SK-N-SH (cell line): ENCODE measurements around the gene UGP2. TPM values are rescaled to one million over a fixed set of nuclear protein-coding genes. Genes with fewer than 3 reads are reported as not detected.

Experiments
- CTCF ChIA-PET: fragments of 300-600, 350-600 bp; formaldehyde crosslinking; extraction: SDS; loops from one replicate; lab custom pipeline; 2021; lab: Yijun Ruan, JAX
- POLR2A ChIA-PET: fragments of 350-600 bp; sonication (Branson Sonifier 250); formaldehyde crosslinking; extraction: SDS; loops from one replicate; lab custom pipeline; 2020; ENCODE audit warnings: antibody characterized with exemption, inconsistent platforms; lab: Yijun Ruan, JAX
- DNase-seq: peaks from one replicate; pipeline ENCODE4 v3.0.0; 2012
- H2AFZ ChIP-seq: fragments of 200-600 bp; sonication (generic); 2 replicates; pipeline ENCODE4 v1.8.1; 2016; ENCODE audit warnings: antibody characterized with exemption, mild to moderate bottlenecking, low read depth
- H3F3A ChIP-seq: fragments of 200-600 bp; sonication (generic); replicated peaks from 2 replicates; pipeline ENCODE3; 2016; ENCODE audit warnings: antibody characterized with exemption, mild to moderate bottlenecking; ENCODE audit not compliant: insufficient read depth
- H3K27ac ChIP-seq, 2 experiments: fragments of 200-500 bp in 1 of 2; fragments of 200-600 bp in 1 of 2; sonication (Bioruptor generic) in 1 of 2; sonication (generic), shearing (Covaris generic) in 1 of 2; 2 replicates each; pipeline versions ENCODE4 v1.5.1 to v1.6.1; 2014 to 2016; ENCODE audit warnings: low read depth in 2 of 2, inconsistent platforms in 1 of 2, low read length in 1 of 2, mild to moderate bottlenecking in 1 of 2, mixed read lengths in 1 of 2
- H3K27me3 ChIP-seq: fragments of 200-600 bp; sonication (generic), shearing (Covaris generic); 2 replicates; pipeline ENCODE4 v1.6.1; 2016; ENCODE audit warnings: mixed run types; ENCODE audit not compliant: insufficient read depth
- H3K36me3 ChIP-seq, 2 experiments: fragments of 200-500 bp in 1 of 2; fragments of 200-600 bp in 1 of 2; sonication (Bioruptor generic) in 1 of 2; sonication (generic) in 1 of 2; replicated peaks in 1 of 2; 2 replicates each; pipeline versions ENCODE3 to v1.5.1; 2014 to 2016; ENCODE audit warnings: low read length in 1 of 2, mild to moderate bottlenecking in 1 of 2; ENCODE audit not compliant: insufficient read depth in 2 of 2, control insufficient read depth in 1 of 2
- H3K4me1 ChIP-seq, 2 experiments: fragments of 200-500 bp in 1 of 2; fragments of 200-600 bp in 1 of 2; sonication (Bioruptor generic) in 1 of 2; sonication (generic), shearing (Covaris generic) in 1 of 2; 2 replicates each; pipeline versions ENCODE4 v1.5.1 to v1.6.1; 2014 to 2016; ENCODE audit warnings: low read depth in 1 of 2, low read length in 1 of 2, mixed run types in 1 of 2; ENCODE audit not compliant: insufficient read depth in 2 of 2, control insufficient read depth in 1 of 2
- H3K4me2 ChIP-seq: fragments of 200-600 bp; sonication (generic), shearing (Covaris generic); 2 replicates; pipeline ENCODE4 v1.6.1; 2017; ENCODE audit warnings: mixed run types
- H3K4me3 ChIP-seq, 2 experiments: fragments of 200-500 bp in 1 of 2; fragments of 200-600 bp in 1 of 2; sonication (Bioruptor generic) in 1 of 2; sonication (generic), shearing (Covaris generic) in 1 of 2; 2 replicates each; pipeline versions ENCODE4 v1.5.1 to v1.8.1; 2014 to 2016; ENCODE audit warnings: low read depth in 2 of 2, inconsistent platforms in 1 of 2, low read length in 1 of 2, mild to moderate bottlenecking in 1 of 2, mixed read lengths in 1 of 2, moderate library complexity in 1 of 2
- H3K79me2 ChIP-seq: fragments of 200-600 bp; sonication (generic); 2 replicates; pipeline ENCODE4 v1.8.1; 2017; ENCODE audit warnings: mild to moderate bottlenecking; ENCODE audit not compliant: insufficient read depth
- H3K9ac ChIP-seq: fragments of 200-600 bp; sonication (generic); 2 replicates; pipeline ENCODE4 v1.6.1; 2017; ENCODE audit warnings: mixed run types
- H3K9me2 ChIP-seq: fragments of 200-600 bp; sonication (generic); 2 replicates; pipeline ENCODE4 v1.6.1; 2017; ENCODE audit warnings: mixed run types
- H3K9me3 ChIP-seq: fragments of 200-600 bp; sonication (generic); 2 replicates; pipeline ENCODE4 v1.6.1; 2017; ENCODE audit warnings: mixed run types, mild to moderate bottlenecking, moderate library complexity
- H4K20me1 ChIP-seq: fragments of 200-600 bp; sonication (generic); 2 replicates; pipeline ENCODE4 v1.6.1; 2017; ENCODE audit warnings: mild to moderate bottlenecking, mixed run types; ENCODE audit not compliant: insufficient read depth
- CHD2 ChIP-seq: fragments of 150-350 bp; IDR thresholded peaks from 2 replicates; pipeline ENCODE4 v1.6.1; 2018; ENCODE audit warnings: low read length; ENCODE audit not compliant: partially characterized antibody
- CTCF ChIP-seq: fragments of 200-600 bp; sonication (generic); IDR thresholded peaks from 2 replicates; pipeline ENCODE4 v1.6.1; 2017; ENCODE audit warnings: antibody characterized with exemption, mild to moderate bottlenecking, moderate library complexity
- ELF1 ChIP-seq: IDR thresholded peaks from 2 replicates; pipeline ENCODE4 v1.4.0; 2012
- EP300 ChIP-seq, 2 experiments: IDR thresholded peaks; 2 replicates each; pipeline versions ENCODE4 v1.4.0 to v1.6.1; 2012; ENCODE audit warnings: borderline replicate concordance in 1 of 2, low read depth in 1 of 2, low read length in 1 of 2
- EZH2phosphoT487 ChIP-seq: fragments of 200-600 bp; sonication (generic); IDR thresholded peaks from 2 replicates; pipeline ENCODE4 v1.6.1; 2017; ENCODE audit warnings: low read depth, mixed run types, mild to moderate bottlenecking, antibody characterized with exemption, moderate library complexity, borderline replicate concordance
- FOXJ3 ChIP-seq: sonication (generic); formaldehyde crosslinking; IDR thresholded peaks from 2 replicates; pipeline ENCODE4 v1.5.1; 2020; ENCODE audit warnings: mild to moderate bottlenecking, missing genetic modification reagents
- JUND ChIP-seq: IDR thresholded peaks from 2 replicates; pipeline ENCODE4 v1.4.0; 2012
- MEF2A ChIP-seq: IDR thresholded peaks from 2 replicates; pipeline ENCODE4 v1.4.0; 2012; ENCODE audit warnings: low read depth, borderline replicate concordance
- NFIC ChIP-seq: IDR thresholded peaks from 2 replicates; pipeline ENCODE4 v1.4.0; 2012; ENCODE audit warnings: borderline replicate concordance
- NRF1 ChIP-seq: IDR thresholded peaks from 2 replicates; pipeline ENCODE4 v1.6.1; 2012; ENCODE audit warnings: low read depth, mild to moderate bottlenecking, low read length
- POLR2AphosphoS5 ChIP-seq: IDR thresholded peaks from 2 replicates; pipeline ENCODE4 v1.6.1; 2012; ENCODE audit warnings: low read depth, low read length
- RAD21 ChIP-seq: IDR thresholded peaks from 2 replicates; pipeline ENCODE4 v1.6.1; 2012; ENCODE audit warnings: mild to moderate bottlenecking, low read length
- RFX5 ChIP-seq: IDR thresholded peaks from 2 replicates; pipeline ENCODE4 v1.6.1; 2012; ENCODE audit warnings: mild to moderate bottlenecking, improper control_type of control experiment, low read length
- SIN3A ChIP-seq: IDR thresholded peaks from 2 replicates; pipeline ENCODE4 v1.6.1; 2012; ENCODE audit warnings: low read depth, mild to moderate bottlenecking, low read length, moderate library complexity, borderline replicate concordance
- SMC3 ChIP-seq: IDR thresholded peaks from 2 replicates; pipeline ENCODE4 v1.6.1; 2012; ENCODE audit warnings: low read depth, low read length, improper control_type of control experiment
- TCF12 ChIP-seq: IDR thresholded peaks from 2 replicates; pipeline ENCODE4 v1.4.0; 2012
- TEAD4 ChIP-seq: IDR thresholded peaks from 2 replicates; pipeline ENCODE4 v1.4.0; 2012; ENCODE audit warnings: mild to moderate bottlenecking, borderline replicate concordance; ENCODE audit not compliant: insufficient read depth
- USF1 ChIP-seq: IDR thresholded peaks from 2 replicates; pipeline ENCODE4 v1.4.0; 2012; ENCODE audit warnings: low read depth, borderline replicate concordance
- WGBS: methylation state at CpG from one replicate; pipeline ENCODE4 v1.1.6; 2017; ENCODE audit warnings: low lambda C conversion rate; 5-methylcytosine and 5-hydroxymethylcytosine counted together
- polyA plus RNA-seq, 3 experiments: library from polyadenylated mRNA; depleted of rRNA; stranded (reverse); fragments of >200 nt; gene quantifications; 2 replicates each; pipeline ENCODE4 v1.2.3, GENCODE V29; 2012
- TF ChIP-seq, protein P1 (sequence below): IDR thresholded peaks from 2 replicates; pipeline ENCODE4 v1.4.0; 2012; ENCODE audit warnings: low read depth, borderline replicate concordance
- TF ChIP-seq, protein P2 (sequence below): fragments of 150-350 bp; IDR thresholded peaks from 2 replicates; pipeline ENCODE4 v1.6.1; 2017; ENCODE audit warnings: antibody characterized with exemption, low read length, low read depth, borderline replicate concordance
- TF ChIP-seq, protein P3 (sequence below): IDR thresholded peaks from 2 replicates; pipeline ENCODE4; 2012

The UGP2 gene
- polyA plus RNA-seq, 1 of the 3 experiments (the other 2 are of a cell fraction): 30.1 TPM

- Histone ChIP-seq H3K36me3 (no peaks in the 10 kb centered on the region), H2AFZ (no peak overlapping the region), H3K27me3 (no peaks in the 10 kb centered on the region), H3K79me2 (peaks cover 100% of the 10 kb centered on the region), H3K27ac (peak overlapping the region; percentile 36 to 47; a peak in 3 of 4 replicates), H3K4me1 (peaks cover 11 to 27% of the 10 kb centered on the region in 2 experiments), H3K4me2 (peak overlapping the region; percentile 1), H3K4me3 (no peak overlapping the region), H3K9me2 (no peaks in the 10 kb centered on the region), H4K20me1 (peaks cover 36% of the 10 kb centered on the region; the same call in 1 of the 2 replicates), H3K9ac (no peak overlapping the region), H3F3A (peaks cover 5% of the 10 kb centered on the region), H3K9me3 (no peaks in the 10 kb centered on the region)
- DNase-seq: no peak
- ChIA-PET CTCF (interaction anchor here (0.7 to 2.2 kb wide), 3 partner anchors 12 to 158 kb away, joined by 3 to 12 read pairs (median 4); no protein-coding TSS in a partner anchor), POLR2A (no interaction called here)
- 83% methylated on average over 7 of the region's 7 CpGs for WGBS
- no peak for TF ChIP-seq ELF1
- TF ChIP-seq MEF2A: no peak
- no peak for TF ChIP-seq NRF1
- no peak for TF ChIP-seq FOXJ3 (CRISPR knock-in tag)
- TF ChIP-seq, protein P1, sequence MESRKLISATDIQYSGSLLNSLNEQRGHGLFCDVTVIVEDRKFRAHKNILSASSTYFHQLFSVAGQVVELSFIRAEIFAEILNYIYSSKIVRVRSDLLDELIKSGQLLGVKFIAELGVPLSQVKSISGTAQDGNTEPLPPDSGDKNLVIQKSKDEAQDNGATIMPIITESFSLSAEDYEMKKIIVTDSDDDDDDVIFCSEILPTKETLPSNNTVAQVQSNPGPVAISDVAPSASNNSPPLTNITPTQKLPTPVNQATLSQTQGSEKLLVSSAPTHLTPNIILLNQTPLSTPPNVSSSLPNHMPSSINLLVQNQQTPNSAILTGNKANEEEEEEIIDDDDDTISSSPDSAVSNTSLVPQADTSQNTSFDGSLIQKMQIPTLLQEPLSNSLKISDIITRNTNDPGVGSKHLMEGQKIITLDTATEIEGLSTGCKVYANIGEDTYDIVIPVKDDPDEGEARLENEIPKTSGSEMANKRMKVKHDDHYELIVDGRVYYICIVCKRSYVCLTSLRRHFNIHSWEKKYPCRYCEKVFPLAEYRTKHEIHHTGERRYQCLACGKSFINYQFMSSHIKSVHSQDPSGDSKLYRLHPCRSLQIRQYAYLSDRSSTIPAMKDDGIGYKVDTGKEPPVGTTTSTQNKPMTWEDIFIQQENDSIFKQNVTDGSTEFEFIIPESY: no peak
- TF ChIP-seq, protein P2, sequence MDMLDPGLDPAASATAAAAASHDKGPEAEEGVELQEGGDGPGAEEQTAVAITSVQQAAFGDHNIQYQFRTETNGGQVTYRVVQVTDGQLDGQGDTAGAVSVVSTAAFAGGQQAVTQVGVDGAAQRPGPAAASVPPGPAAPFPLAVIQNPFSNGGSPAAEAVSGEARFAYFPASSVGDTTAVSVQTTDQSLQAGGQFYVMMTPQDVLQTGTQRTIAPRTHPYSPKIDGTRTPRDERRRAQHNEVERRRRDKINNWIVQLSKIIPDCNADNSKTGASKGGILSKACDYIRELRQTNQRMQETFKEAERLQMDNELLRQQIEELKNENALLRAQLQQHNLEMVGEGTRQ: no peak
- no peak for TF ChIP-seq JUND
- TF ChIP-seq NFIC: no peak
- TF ChIP-seq SMC3: no peak
- no peak for TF ChIP-seq SIN3A
- no peak for TF ChIP-seq RAD21
- TF ChIP-seq CHD2: no peak
- TF ChIP-seq EZH2phosphoT487: no peak
These were observed 7.9 kb downstream of the UGP2 start for GRCh38 chr2:63849381-63850203.

DNA sequence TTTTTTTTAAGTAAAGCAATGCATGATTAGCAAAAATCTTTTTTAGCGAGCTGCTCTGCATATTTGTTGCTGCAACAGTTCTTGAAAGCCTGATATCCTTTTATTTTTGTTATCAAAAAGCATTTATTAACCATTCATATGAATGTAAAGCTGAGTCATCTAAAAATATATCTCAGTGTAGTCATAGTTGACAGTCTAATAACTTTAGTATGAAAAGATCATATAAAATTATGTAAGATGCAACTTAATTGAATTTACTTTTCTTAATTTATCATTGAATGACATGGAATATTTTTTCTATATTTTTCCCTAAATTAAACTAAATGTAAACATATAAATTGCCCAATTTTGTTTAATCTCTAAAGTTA, 8.5 kb downstream of the UGP2 start:
- Histone ChIP-seq H3K4me3 (no peak overlapping the region), H2AFZ (no peak overlapping the region), H3F3A (peaks cover 5% of the 10 kb centered on the region), H3K4me1 (peaks cover 11 to 29% of the 10 kb centered on the region in 2 experiments), H3K27ac (peak overlapping the region; percentile 36 to 47; a peak in 2 of 4 replicates), H3K79me2 (peaks cover 100% of the 10 kb centered on the region), H3K9me3 (no peaks in the 10 kb centered on the region), H3K27me3 (no peaks in the 10 kb centered on the region), H4K20me1 (peaks cover 34% of the 10 kb centered on the region; the same call in 1 of the 2 replicates), H3K4me2 (peak overlapping the region; percentile 1; the same call in 1 of the 2 replicates), H3K36me3 (no peaks in the 10 kb centered on the region), H3K9me2 (no peaks in the 10 kb centered on the region), H3K9ac (no peak overlapping the region)
- no peak for DNase-seq
- ChIA-PET POLR2A (no interaction called here), CTCF (interaction anchor here (2.0 to 2.2 kb wide), 2 partner anchors 11 to 158 kb away, joined by 4 to 12 read pairs; no protein-coding TSS in a partner anchor)
- WGBS: 79% methylated on average over 1 of the region's 1 CpG
- no peak for TF ChIP-seq EP300 (IDR thresholded peaks at IDR 0.05; ENCODE audit: borderline replicate concordance in 1 of 2, low read depth in 1 of 2, low read length in 1 of 2)
- TF ChIP-seq RFX5: no peak
- no peak for TF ChIP-seq TEAD4
- no peak for TF ChIP-seq ELF1
- TF ChIP-seq USF1: no peak
- TF ChIP-seq, protein P3, sequence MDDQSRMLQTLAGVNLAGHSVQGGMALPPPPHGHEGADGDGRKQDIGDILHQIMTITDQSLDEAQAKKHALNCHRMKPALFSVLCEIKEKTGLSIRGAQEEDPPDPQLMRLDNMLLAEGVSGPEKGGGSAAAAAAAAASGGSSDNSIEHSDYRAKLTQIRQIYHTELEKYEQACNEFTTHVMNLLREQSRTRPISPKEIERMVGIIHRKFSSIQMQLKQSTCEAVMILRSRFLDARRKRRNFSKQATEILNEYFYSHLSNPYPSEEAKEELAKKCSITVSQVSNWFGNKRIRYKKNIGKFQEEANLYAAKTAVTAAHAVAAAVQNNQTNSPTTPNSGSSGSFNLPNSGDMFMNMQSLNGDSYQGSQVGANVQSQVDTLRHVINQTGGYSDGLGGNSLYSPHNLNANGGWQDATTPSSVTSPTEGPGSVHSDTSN: no peak
- TF ChIP-seq CTCF: no peak
- no peak for TF ChIP-seq TCF12
- TF ChIP-seq POLR2AphosphoS5: no peak
